Activated T-cell treated with anti-CD3 and anti-CD28 coated beads for 48 hours (primary cell): Measurements from ENCODE around the gene MGAT4C.
"Not testable (repeated sequence)": the region's sequence is repeated elsewhere in the genome, so short reads cannot be mapped to it uniquely, and the experiment has no call there.

Experiments used
- DNase-seq: peaks from one replicate; pipeline ENCODE4 v3.0.0-alpha.2; 2020; ENCODE audit warnings: low read depth

Gene MGAT4C

GRCh38 chr12:86256163-86256562 is at the start of gene MGAT4C:
TSS of gene MGAT4C (minus strand) at chr12:86256391.
- no peak for DNase-seq

- DNase-seq, result not testable (repeated sequence)
Measured at GRCh38 chr12:86296396-86296795, 40.2 kb upstream of the MGAT4C start.

GRCh38 chr12:86293682-86294240 is 37.6 kb upstream of the MGAT4C start:
- DNase-seq, result no peak

- DNase-seq, result no peak
Measured at GRCh38 chr12:86292480-86292879, 36.3 kb upstream of the MGAT4C start.

GRCh38 chr12:86290615-86291014 is 34.4 kb upstream of the MGAT4C start:
- DNase-seq, result no peak

GRCh38 chr12:86286119-86286518 is 29.9 kb upstream of the MGAT4C start:
- no peak for DNase-seq

- no peak for DNase-seq
Measured at GRCh38 chr12:86283620-86284019, 27.4 kb upstream of the MGAT4C start.

GRCh38 chr12:86275356-86275755 is 19.2 kb upstream of the MGAT4C start:
- no peak for DNase-seq

GRCh38 chr12:86265329-86265695 is 9.1 kb upstream of the MGAT4C start:
- DNase-seq, result no peak

GRCh38 chr12:86264451-86265328 is 8.5 kb upstream of the MGAT4C start:
- DNase-seq, result no peak

GRCh38 chr12:86261578-86261977 is 5.4 kb upstream of the MGAT4C start:
- no peak for DNase-seq

- no peak for DNase-seq
Measured at GRCh38 chr12:86261142-86261541, 5.0 kb upstream of the MGAT4C start.

- no peak for DNase-seq
Measured at GRCh38 chr12:86260183-86260582, 4.0 kb upstream of the MGAT4C start.

GRCh38 chr12:86257134-86257533 is 943 bp upstream of the MGAT4C start:
- no peak for DNase-seq

GRCh38 chr12:86254399-86255107 is 1.6 kb downstream of the MGAT4C start:
- no peak for DNase-seq

GRCh38 chr12:86249851-86250250 is 6.3 kb downstream of the MGAT4C start:
- no peak for DNase-seq

- DNase-seq, result no peak
Measured at GRCh38 chr12:86249276-86249675, 6.9 kb downstream of the MGAT4C start.

GRCh38 chr12:86247871-86248270 is 8.3 kb downstream of the MGAT4C start:
- DNase-seq, result no peak

GRCh38 chr12:86241600-86241999 is 14.6 kb downstream of the MGAT4C start:
- no peak for DNase-seq

- no peak for DNase-seq
Measured at GRCh38 chr12:86234316-86234855, 21.8 kb downstream of the MGAT4C start.

- DNase-seq, result no peak
Measured at GRCh38 chr12:86233126-86233525, 23.1 kb downstream of the MGAT4C start.

- no peak for DNase-seq
Measured at GRCh38 chr12:86230516-86231146, 25.6 kb downstream of the MGAT4C start.
